GM10248 (cell line): ENCODE data around the gene TSPAN1.
"Not testable (repeated sequence)": the region's sequence is repeated elsewhere in the genome, so short reads cannot be mapped to it uniquely, and the experiment has no call there.

Experiments
- CTCF ChIA-PET: fragments of 300-600 bp; sonication (Branson Sonifier 250); formaldehyde crosslinking; extraction: SDS; loops from one replicate; lab custom pipeline; 2021; ENCODE audit warnings: antibody characterized with exemption; lab: Yijun Ruan, JAX
- POLR2A ChIA-PET: fragments of 350-650 bp; sonication (Branson Sonifier 250); formaldehyde crosslinking; extraction: SDS; loops from one replicate; lab custom pipeline; 2020; ENCODE audit warnings: antibody characterized with exemption; lab: Yijun Ruan, JAX
- DNase-seq: peaks from one replicate; pipeline ENCODE4 v3.0.0; 2012; ENCODE audit errors: extremely low spot score
- TF ChIP-seq, protein P1 (sequence below): IDR thresholded peaks from 2 replicates; pipeline ENCODE4 v1.5.1; 2012; ENCODE audit warnings: mild to moderate bottlenecking, low read depth; ENCODE audit errors: extremely low read depth, missing control alignments, control extremely low read depth

Gene TSPAN1

DNA sequence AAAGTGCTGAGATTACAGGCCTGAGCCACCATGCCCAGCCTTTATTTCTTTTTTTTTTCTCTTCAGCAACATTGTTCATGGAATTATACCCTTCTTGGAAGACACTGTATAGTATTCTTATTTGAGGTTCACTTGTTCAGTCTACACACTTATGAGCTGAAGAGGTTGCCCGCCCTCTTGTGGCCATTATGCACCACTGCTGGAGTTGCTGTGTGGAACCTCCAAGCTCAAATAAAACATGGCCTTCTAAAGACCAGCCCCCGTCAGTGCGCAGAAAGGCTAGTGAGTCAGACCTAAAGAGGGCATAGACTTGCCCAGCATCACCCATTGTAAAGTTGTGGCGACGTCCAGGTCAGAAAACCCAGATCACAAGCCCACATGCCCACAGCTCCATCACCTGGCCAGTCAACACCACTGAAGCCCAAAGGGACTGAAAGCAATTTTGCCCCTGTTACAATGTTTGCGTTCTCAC, 48.6 kb downstream of the TSPAN1 start:
- peak; percentile 76 for DNase-seq
- ChIA-PET CTCF (interaction anchor here (0.6 to 5.4 kb wide), 54 partner anchors 10 to 658 kb away, joined by 3 to 110 read pairs (median 5); partner anchors contain the start of genes LURAP1, P3R3URF, PIK3R3 and POMGNT1), POLR2A (interaction anchor here (0.7 to 1.5 kb wide), 2 partner anchors 9 to 23 kb away, joined by 3 to 5 read pairs; no protein-coding TSS in a partner anchor)
- TF ChIP-seq, protein P1, sequence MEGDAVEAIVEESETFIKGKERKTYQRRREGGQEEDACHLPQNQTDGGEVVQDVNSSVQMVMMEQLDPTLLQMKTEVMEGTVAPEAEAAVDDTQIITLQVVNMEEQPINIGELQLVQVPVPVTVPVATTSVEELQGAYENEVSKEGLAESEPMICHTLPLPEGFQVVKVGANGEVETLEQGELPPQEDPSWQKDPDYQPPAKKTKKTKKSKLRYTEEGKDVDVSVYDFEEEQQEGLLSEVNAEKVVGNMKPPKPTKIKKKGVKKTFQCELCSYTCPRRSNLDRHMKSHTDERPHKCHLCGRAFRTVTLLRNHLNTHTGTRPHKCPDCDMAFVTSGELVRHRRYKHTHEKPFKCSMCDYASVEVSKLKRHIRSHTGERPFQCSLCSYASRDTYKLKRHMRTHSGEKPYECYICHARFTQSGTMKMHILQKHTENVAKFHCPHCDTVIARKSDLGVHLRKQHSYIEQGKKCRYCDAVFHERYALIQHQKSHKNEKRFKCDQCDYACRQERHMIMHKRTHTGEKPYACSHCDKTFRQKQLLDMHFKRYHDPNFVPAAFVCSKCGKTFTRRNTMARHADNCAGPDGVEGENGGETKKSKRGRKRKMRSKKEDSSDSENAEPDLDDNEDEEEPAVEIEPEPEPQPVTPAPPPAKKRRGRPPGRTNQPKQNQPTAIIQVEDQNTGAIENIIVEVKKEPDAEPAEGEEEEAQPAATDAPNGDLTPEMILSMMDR, result peak; percentile 93

DNA sequence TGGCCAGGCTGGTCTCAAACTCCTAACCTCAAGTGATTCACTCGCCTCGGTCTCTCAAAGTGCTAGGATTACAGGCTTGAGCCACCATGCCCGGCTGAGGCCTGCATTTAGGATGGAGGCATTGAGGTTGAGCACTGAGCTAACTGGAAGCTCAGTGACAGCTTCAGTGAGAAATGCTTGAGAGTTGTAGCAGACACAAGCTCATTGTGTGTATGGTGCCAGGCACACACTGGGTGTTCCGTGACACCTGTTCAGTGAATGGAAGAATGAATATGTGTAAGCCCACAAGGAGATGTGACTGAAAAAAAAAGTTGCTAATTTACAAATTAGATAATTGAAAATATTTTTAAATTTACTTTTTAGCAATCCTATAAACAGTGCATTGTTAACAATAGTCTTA, 50.1 kb downstream of the TSPAN1 start:
- CTCF ChIA-PET, result interaction anchor here (0.7 to 5.4 kb wide), 18 partner anchors 8 to 654 kb away, joined by 3 to 110 read pairs (median 5); partner anchors contain the start of genes LURAP1 and RAD54L
- no peak for DNase-seq
- POLR2A ChIA-PET, result no interaction called here
- TF ChIP-seq, protein P1, result no peak

DNA sequence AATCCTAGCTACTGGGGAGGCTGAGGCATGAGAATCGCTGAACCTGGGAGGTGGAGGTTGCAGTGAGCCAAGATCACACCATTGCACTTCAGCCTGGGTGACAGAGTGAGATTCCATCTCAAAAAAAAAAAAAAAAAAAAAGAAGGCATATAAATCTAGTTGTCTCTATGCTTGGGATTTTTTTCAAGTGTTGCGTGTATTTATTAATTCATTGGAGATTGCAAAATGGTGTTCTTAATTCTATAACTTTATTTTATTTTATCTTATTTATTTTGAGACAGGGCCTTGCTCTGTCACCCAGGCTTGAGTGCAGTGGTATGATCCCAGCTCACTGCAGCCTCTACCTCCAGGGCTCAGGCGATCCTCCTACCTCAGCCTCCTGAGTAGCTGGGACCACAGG, 56.3 kb downstream of the TSPAN1 start:
- POLR2A ChIA-PET, DNase-seq: not testable (repeated sequence)
- CTCF ChIA-PET, result interaction anchor here (1.3 to 7.0 kb wide), 5 partner anchors 8 to 55 kb away, joined by 3 to 58 read pairs (median 11); partner anchors contain the start of gene RAD54L
